ENCODE data around the gene RALGDS. TPM values are rescaled to one million over a fixed set of nuclear protein-coding genes. Genes with fewer than 3 reads are reported as not detected.
"Not testable (repeated sequence)": the region's sequence is repeated elsewhere in the genome, so short reads cannot be mapped to it uniquely, and the experiment has no call there.

RALGDS gene
- total and polyA plus RNA-seq, 8 donors, result 43.5 to 58.9 (median 50.4) TPM

DNA sequence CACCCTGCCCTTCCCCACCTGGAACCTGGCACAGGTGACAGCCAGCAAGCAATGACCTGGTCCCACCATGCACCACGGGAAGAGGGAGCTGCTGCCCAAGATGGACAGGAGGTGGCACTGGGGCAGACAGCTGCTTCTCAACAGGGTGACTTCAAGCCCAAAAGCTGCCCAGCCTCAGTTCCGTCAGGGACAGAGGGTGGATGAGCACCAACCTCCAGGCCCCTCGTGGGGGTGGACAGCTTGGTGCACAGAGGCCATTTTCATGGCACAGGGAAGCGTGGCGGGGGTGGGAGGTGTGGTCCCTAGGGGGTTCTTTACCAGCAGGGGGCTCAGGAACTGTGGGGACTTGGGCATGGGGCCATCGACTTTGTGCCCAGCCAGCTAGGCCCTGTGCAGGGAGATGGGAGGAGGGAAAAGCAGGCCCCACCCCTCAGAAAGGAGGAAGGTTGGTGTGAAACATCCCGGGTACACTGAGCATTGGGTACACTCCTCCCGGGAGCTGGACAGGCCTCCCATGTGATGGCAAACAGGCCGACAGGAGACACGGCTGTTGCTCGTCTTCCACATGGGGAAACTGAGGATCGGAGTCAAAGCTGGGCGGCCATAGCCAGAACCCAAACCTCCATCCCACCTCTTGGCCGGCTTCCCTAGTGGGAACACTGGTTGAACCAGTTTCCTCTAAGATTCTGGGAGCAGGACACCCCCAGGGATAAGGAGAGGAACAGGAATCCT is 57.4 kb downstream of the RALGDS start:
- H3K4me1 ChIP-seq, result peaks cover 0 to 14% of the 10 kb centered on the region in 2 donors
- no peaks in the 10 kb centered on the region for H3K9me3 ChIP-seq
- H3K36me3 ChIP-seq, result peaks cover 0 to 1% of the 10 kb centered on the region in 2 donors
- no peak overlapping the region for H3K4me3 ChIP-seq
- DNase-seq (no peak), ATAC-seq (no peak)
- intact Hi-C loops (cut with DNase I), result no loop called here
- TF ChIP-seq, protein P1, sequence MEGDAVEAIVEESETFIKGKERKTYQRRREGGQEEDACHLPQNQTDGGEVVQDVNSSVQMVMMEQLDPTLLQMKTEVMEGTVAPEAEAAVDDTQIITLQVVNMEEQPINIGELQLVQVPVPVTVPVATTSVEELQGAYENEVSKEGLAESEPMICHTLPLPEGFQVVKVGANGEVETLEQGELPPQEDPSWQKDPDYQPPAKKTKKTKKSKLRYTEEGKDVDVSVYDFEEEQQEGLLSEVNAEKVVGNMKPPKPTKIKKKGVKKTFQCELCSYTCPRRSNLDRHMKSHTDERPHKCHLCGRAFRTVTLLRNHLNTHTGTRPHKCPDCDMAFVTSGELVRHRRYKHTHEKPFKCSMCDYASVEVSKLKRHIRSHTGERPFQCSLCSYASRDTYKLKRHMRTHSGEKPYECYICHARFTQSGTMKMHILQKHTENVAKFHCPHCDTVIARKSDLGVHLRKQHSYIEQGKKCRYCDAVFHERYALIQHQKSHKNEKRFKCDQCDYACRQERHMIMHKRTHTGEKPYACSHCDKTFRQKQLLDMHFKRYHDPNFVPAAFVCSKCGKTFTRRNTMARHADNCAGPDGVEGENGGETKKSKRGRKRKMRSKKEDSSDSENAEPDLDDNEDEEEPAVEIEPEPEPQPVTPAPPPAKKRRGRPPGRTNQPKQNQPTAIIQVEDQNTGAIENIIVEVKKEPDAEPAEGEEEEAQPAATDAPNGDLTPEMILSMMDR (IDR thresholded peaks at IDR 0.05), result no peak
- H3K27me3 ChIP-seq, result no peaks in the 10 kb centered on the region
- no peak overlapping the region for H3K27ac ChIP-seq

DNA sequence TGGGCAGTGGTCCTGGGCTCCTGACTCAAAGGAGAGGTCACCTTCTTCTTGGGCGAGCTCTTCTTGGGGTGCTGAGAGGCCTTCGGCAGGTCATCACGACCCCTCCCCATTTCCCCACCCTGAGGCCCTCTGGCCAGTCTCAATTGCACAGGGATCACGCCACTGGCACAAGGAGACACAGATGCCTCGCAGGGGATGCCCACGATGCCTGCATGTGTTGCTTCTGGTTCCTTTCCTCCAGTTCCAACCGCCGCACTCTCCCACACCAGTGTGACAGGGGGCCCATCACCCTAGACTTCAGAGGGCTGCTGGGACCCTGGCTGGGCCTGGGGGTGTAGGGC is 57.9 kb downstream of the RALGDS start:
- H3K27me3 ChIP-seq, result no peaks in the 10 kb centered on the region
- ATAC-seq, result no peak
- H3K4me1 ChIP-seq, result peaks cover 0 to 14% of the 10 kb centered on the region in 2 donors
- no peak overlapping the region for H3K4me3 ChIP-seq
- no peaks in the 10 kb centered on the region for H3K9me3 ChIP-seq
- intact Hi-C loops (cut with DNase I), result no loop called here
- peak in 1 of 4 donors; percentile 51 for DNase-seq
- H3K36me3 ChIP-seq, result peaks cover 0 to 6% of the 10 kb centered on the region in 2 donors
- TF ChIP-seq, protein P1 (IDR thresholded peaks at IDR 0.05), result no peak
- H3K27ac ChIP-seq, result no peak overlapping the region

DNA sequence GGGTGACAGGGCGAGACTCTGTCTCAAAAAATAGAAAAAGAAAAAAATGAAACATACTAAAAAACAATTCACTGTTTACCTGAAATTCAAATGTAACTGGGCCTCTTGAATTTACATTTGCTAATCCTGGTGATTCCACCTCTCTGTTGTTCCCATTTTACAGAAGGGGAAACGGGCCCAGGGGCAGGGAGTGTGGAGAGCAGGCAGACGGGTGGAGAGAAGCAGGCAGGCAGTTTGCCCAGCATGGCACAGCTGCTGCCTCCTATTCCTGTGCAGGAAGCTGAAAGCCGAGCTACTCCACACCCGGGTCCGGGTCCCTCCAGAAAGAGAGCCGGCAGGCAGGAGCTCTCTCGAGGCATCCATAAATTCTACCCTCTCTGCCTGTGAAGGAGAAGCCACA is 58.5 kb downstream of the RALGDS start:
- intact Hi-C loops (cut with DNase I); ATAC-seq; H3K27me3 ChIP-seq; H3K4me3 ChIP-seq; H3K9me3 ChIP-seq; H3K27ac ChIP-seq: not testable (repeated sequence)
- Histone ChIP-seq H3K36me3 (peaks cover 0 to 12% of the 10 kb centered on the region in 2 donors), H3K4me1 (peaks cover 0 to 14% of the 10 kb centered on the region in 2 donors)
- DNase-seq, result peak in 1 of 4 donors; percentile 35

DNA sequence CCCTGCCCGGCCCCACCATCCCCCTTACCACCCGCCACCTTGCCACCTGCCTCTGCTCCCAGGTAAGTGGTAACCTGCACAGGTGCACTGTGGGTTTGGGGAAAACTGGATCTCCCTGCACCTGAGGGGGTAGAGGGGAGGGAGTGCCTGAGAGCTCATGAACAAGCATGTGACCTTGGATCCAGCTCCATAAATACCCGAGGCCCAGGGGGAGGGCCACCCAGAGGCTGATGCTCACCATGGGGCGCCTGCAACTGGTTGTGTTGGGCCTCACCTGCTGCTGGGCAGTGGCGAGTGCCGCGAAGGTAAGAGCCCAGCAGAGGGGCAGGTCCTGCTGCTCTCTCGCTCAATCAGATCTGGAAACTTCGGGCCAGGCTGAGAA is 59.3 kb downstream of the RALGDS start, which contains the start of gene CEL:
Gene CEL, plus strand, starts transcription at position 218 of the 382 bp plus-strand sequence. Its CDS starts 22 bp downstream, at position 240.
- H3K27me3 ChIP-seq; DNase-seq; ATAC-seq; H3K27ac ChIP-seq; H3K9me3 ChIP-seq; intact Hi-C loops (cut with DNase I); H3K4me3 ChIP-seq: not testable (repeated sequence)
- peaks cover 0 to 20% of the 10 kb centered on the region in 2 donors for H3K36me3 ChIP-seq
- peaks cover 0 to 14% of the 10 kb centered on the region in 2 donors for H3K4me1 ChIP-seq

DNA sequence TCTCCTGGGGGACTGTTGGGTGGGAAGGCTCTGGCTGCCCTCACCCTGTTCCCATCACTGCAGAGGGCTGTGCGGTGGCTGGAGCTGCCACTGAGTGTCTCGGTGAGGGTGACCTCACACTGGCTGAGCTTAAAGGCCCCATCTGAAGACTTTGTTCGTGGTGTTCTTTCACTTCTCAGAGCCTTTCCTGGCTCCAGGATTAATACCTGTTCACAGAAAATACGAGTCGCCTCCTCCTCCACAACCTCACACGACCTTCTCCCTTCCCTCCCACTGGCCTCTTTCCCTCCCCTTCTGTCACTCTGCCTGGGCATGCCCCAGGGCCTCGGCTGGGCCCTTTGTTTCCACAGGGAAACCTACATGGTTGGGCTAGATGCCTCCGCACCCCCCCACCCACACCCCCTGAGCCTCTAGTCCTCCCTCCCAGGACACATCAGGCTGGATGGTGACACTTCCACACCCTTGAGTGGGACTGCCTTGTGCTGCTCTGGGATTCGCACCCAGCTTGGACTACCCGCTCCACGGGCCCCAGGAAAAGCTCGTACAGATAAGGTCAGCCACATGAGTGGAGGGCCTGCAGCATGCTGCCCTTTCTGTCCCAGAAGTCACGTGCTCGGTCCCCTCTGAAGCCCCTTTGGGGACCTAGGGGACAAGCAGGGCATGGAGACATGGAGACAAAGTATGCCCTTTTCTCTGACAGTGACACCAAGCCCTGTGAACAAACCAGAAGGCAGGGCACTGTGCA is 59.8 kb downstream of the RALGDS start:
- H3K4me3 ChIP-seq; ATAC-seq; H3K27ac ChIP-seq; DNase-seq; H3K9me3 ChIP-seq; intact Hi-C loops (cut with DNase I); H3K27me3 ChIP-seq: not testable (repeated sequence)
- Histone ChIP-seq H3K4me1 (peaks cover 0 to 14% of the 10 kb centered on the region in 2 donors), H3K36me3 (peaks cover 0 to 26% of the 10 kb centered on the region in 2 donors)

DNA sequence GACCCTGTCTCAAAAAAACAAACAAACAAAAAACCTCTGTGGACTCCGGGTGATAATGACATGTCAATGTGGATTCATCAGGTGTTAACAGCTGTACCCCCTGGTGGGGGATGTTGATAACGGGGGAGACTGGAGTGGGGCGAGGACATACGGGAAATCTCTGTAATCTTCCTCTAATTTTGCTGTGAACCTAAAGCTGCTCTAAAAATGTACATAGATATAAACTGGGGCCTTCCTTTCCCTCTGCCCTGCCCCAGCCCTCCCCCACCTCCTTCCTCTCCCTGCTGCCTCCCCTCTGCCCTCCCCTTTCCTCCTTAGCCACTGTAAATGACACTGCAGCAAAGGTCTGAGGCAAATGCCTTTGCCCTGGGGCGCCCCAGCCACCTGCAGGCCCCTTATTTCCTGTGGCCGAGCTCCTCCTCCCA is 60.6 kb downstream of the RALGDS start:
- Histone ChIP-seq H3K4me1 (peaks cover 0 to 14% of the 10 kb centered on the region in 2 donors), H3K36me3 (peaks cover 0 to 33% of the 10 kb centered on the region in 2 donors), H3K27ac (no peak overlapping the region), H3K9me3 (no peaks in the 10 kb centered on the region), H3K4me3 (no peak overlapping the region), H3K27me3 (no peaks in the 10 kb centered on the region)
- TF ChIP-seq, protein P1 (IDR thresholded peaks at IDR 0.05), result no peak
- DNase-seq (no peak), ATAC-seq (no peak)
- intact Hi-C loops (cut with DNase I), result no loop called here
